Neural cell (in vitro differentiated cells): Measurements from ENCODE around the gene CCDC124. TPM values are rescaled to one million over a fixed set of nuclear protein-coding genes. Genes with fewer than 3 reads are reported as not detected.
A peak's percentile ranks its signal among the peaks of the same experiment; 100 is the strongest.

ENCODE experiments used
- H2AFZ ChIP-seq: fragments of 200-600, 300-800 bp; sonication (generic), shearing (Covaris generic); 2 replicates; pipeline ENCODE4 v1.6.0; 2014; ENCODE audit warnings: low read depth, mild to moderate bottlenecking, antibody characterized with exemption, low read length, moderate library complexity
- H3F3A ChIP-seq: fragments of 200-600 bp; shearing (Covaris generic); 2 replicates; pipeline ENCODE4 v1.6.1; 2016; ENCODE audit warnings: mild to moderate bottlenecking, moderate library complexity, mixed read lengths, antibody characterized with exemption, low read length; ENCODE audit not compliant: insufficient read depth, poor library complexity, severe bottlenecking
- H3K27ac ChIP-seq: fragments of 200-600, 300-800 bp; sonication (generic), shearing (Covaris generic); 2 replicates; pipeline ENCODE4 v1.5.1; 2014; ENCODE audit warnings: mild to moderate bottlenecking, low read length, moderate library complexity
- H3K27me3 ChIP-seq: fragments of 300-800, 200-600 bp; sonication (generic), shearing (Covaris generic); 2 replicates; pipeline ENCODE4 v1.6.0; 2014; ENCODE audit warnings: mild to moderate bottlenecking, low read depth, low read length, moderate library complexity; ENCODE audit not compliant: insufficient read depth
- H3K36me3 ChIP-seq: fragments of 300-800, 200-600 bp; sonication (generic), shearing (Covaris generic); 2 replicates; pipeline ENCODE4 v1.5.1; 2014; ENCODE audit warnings: mild to moderate bottlenecking, antibody characterized with exemption, low read length, moderate library complexity; ENCODE audit not compliant: insufficient read depth
- H3K4me2 ChIP-seq: fragments of 300-800, 200-600 bp; sonication (generic), shearing (Covaris generic); 2 replicates; pipeline ENCODE4 v1.6.0; 2014; ENCODE audit warnings: mild to moderate bottlenecking, low read length
- H3K4me3 ChIP-seq: fragments of 300-800, 200-600 bp; sonication (generic), shearing (Covaris generic); 2 replicates; pipeline ENCODE4 v1.5.1; 2014; ENCODE audit warnings: mild to moderate bottlenecking, low read length, moderate library complexity
- H3K79me2 ChIP-seq: fragments of 200-600 bp; shearing (Covaris generic); replicated peaks from 2 replicates; pipeline ENCODE4 v1.6.0; 2014; ENCODE audit warnings: mild to moderate bottlenecking, low read length, moderate library complexity; ENCODE audit not compliant: insufficient read depth
- H3K9ac ChIP-seq: fragments of 300-800, 200-600 bp; sonication (generic), shearing (Covaris generic); 2 replicates; pipeline ENCODE4 v1.6.1; 2016; ENCODE audit warnings: mild to moderate bottlenecking, low read length, mixed read lengths
- H3K9me2 ChIP-seq: fragments of 200-600 bp; shearing (Covaris generic); 2 replicates; pipeline ENCODE4 v1.6.1; 2016; ENCODE audit warnings: mild to moderate bottlenecking, low read length, mixed read lengths; ENCODE audit not compliant: insufficient read depth
- H3K9me3 ChIP-seq: fragments of 200-600, 300-800 bp; sonication (generic), shearing (Covaris generic); 2 replicates; pipeline ENCODE4 v1.6.1; 2016; ENCODE audit warnings: mild to moderate bottlenecking, mixed run types, low read length, moderate library complexity, mixed read lengths
- H4K20me1 ChIP-seq: fragments of 200-600 bp; shearing (Covaris generic); 2 replicates; pipeline ENCODE4 v1.6.1; 2016; ENCODE audit warnings: mild to moderate bottlenecking, mixed run types; ENCODE audit not compliant: insufficient read depth
- EP300 ChIP-seq: fragments of 450-650 bp; conservative IDR thresholded peaks from 2 replicates; pipeline ENCODE4 v1.6.1; 2014; ENCODE audit warnings: antibody characterized with exemption, mild to moderate bottlenecking, moderate library complexity; ENCODE audit not compliant: poor library complexity, severe bottlenecking
- EZH2 ChIP-seq: fragments of 200-600, 300-800 bp; shearing (Covaris generic), sonication (generic); IDR thresholded peaks from 2 replicates; pipeline ENCODE4 v1.6.1; 2014; ENCODE audit warnings: antibody characterized with exemption, low read length, borderline replicate concordance, mild to moderate bottlenecking; ENCODE audit not compliant: insufficient read depth, poor library complexity, severe bottlenecking
- MXI1 ChIP-seq: fragments of 450-650 bp; conservative IDR thresholded peaks from 2 replicates; pipeline ENCODE4 v1.6.1; 2014; ENCODE audit warnings: antibody characterized with exemption, mild to moderate bottlenecking; ENCODE audit not compliant: poor library complexity, severe bottlenecking
- POLR2AphosphoS5 ChIP-seq: IDR thresholded peaks from 2 replicates; pipeline ENCODE4 v1.6.1; 2012
- RAD21 ChIP-seq: fragments of 450-650 bp; conservative IDR thresholded peaks from 2 replicates; pipeline ENCODE4 v1.6.1; 2014; ENCODE audit warnings: antibody characterized with exemption, mild to moderate bottlenecking, moderate library complexity
- SMC3 ChIP-seq: fragments of 450-650 bp; conservative IDR thresholded peaks from 2 replicates; pipeline ENCODE4 v1.6.1; 2014; ENCODE audit warnings: antibody characterized with exemption, mild to moderate bottlenecking, moderate library complexity; ENCODE audit not compliant: poor library complexity
- TAF1 ChIP-seq: IDR thresholded peaks from 2 replicates; pipeline ENCODE4 v1.6.1; 2012; ENCODE audit warnings: low read depth
- polyA minus RNA-seq: library from RNA; depleted of rRNA, polyadenylated mRNA; stranded (reverse); fragments of >200 nt; gene quantifications from 2 replicates; pipeline ENCODE4 v1.2.3, GENCODE V29; 2014
- polyA plus RNA-seq: library from polyadenylated mRNA; depleted of rRNA; stranded (reverse); fragments of >200 nt; gene quantifications from 2 replicates; pipeline ENCODE4 v1.2.3, GENCODE V29; 2014
- TF ChIP-seq, protein P1 (sequence below): IDR thresholded peaks from 2 replicates; pipeline ENCODE4 v1.6.1; 2012; ENCODE audit warnings: borderline replicate concordance
- TF ChIP-seq, protein P2 (sequence below): fragments of 450-650 bp; IDR thresholded peaks from 2 replicates; pipeline ENCODE4 v1.5.1; 2014; ENCODE audit warnings: antibody characterized with exemption, mild to moderate bottlenecking, moderate library complexity; ENCODE audit not compliant: poor library complexity, severe bottlenecking

Gene CCDC124, protein sequence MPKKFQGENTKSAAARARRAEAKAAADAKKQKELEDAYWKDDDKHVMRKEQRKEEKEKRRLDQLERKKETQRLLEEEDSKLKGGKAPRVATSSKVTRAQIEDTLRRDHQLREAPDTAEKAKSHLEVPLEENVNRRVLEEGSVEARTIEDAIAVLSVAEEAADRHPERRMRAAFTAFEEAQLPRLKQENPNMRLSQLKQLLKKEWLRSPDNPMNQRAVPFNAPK
- polyA plus RNA-seq: 30.4 and 31.0 TPM in 2 replicates
- polyA minus RNA-seq: 20.2 and 22.1 TPM in 2 replicates

DNA sequence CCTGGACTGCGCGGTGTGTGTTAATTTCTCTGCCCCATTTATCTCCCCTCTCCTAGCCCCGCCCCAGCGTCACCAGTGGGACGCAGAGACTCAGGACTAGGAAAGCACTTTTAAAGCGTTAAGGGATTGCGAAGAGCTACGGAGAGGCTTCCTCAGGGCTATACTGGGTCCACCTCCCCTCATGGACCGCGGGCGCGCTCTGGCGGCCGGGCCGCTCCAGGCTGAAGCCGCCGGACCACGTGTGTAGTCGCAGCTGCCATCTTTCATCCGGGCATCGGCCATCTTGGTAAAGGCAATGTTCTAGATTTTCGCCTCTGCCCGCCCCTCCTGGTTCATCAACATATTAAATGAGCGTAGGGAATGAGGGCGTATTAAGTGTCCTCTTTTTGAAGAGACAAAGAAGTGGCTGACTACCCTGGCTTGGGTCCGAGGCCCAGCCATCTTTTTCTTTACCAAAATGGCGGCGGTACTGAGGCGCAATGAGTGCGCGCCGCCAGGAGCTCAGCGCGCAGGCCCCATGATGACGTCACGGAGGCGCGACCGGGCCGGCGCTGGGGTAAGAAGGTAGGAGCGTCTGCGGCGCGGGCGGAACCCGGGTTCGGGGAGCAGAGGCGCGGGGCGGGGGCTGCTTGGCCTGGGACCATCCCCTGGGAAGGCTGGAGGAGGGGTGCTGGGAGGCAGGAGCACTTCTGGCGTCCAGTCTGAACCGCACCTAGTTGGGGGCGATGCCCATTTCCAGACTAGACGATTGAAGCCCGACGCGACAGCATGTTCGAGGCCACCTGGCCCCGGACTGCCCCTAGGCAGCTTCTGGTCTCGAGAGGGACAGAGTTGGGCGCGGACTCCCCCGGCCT is at the start of gene CCDC124:
Gene CCDC124 (plus strand): TSS at position 531 of the 854 bp plus-strand sequence. CDS start 3,406 bp downstream, outside the sequence.
- Histone ChIP-seq H3K27ac (peak within 1 kb of the TSS; percentile 77), H3K79me2 (peaks cover 10% of the 10 kb centered on the region), H3K9me3 (no peaks in the 10 kb centered on the region), H3F3A (no peaks in the 10 kb centered on the region), H3K4me2 (peak within 1 kb of the TSS; percentile 97), H4K20me1 (no peaks in the 10 kb centered on the region), H3K27me3 (no peaks in the 10 kb centered on the region), H2AFZ (peak within 1 kb of the TSS; percentile 90), H3K4me3 (peak within 1 kb of the TSS; percentile 92), H3K9ac (peak within 1 kb of the TSS; percentile 77), H3K36me3 (no peaks in the 10 kb centered on the region), H3K9me2 (no peaks in the 10 kb centered on the region)
- TF ChIP-seq TAF1 (peak; percentile 34), RAD21 (peak; percentile 61), POLR2AphosphoS5 (peak; percentile 88), EP300 (peak; percentile 70), EZH2 (no peak), SMC3 (peak; percentile 64), MXI1 (peak; percentile 86)
- TF ChIP-seq, protein P1, sequence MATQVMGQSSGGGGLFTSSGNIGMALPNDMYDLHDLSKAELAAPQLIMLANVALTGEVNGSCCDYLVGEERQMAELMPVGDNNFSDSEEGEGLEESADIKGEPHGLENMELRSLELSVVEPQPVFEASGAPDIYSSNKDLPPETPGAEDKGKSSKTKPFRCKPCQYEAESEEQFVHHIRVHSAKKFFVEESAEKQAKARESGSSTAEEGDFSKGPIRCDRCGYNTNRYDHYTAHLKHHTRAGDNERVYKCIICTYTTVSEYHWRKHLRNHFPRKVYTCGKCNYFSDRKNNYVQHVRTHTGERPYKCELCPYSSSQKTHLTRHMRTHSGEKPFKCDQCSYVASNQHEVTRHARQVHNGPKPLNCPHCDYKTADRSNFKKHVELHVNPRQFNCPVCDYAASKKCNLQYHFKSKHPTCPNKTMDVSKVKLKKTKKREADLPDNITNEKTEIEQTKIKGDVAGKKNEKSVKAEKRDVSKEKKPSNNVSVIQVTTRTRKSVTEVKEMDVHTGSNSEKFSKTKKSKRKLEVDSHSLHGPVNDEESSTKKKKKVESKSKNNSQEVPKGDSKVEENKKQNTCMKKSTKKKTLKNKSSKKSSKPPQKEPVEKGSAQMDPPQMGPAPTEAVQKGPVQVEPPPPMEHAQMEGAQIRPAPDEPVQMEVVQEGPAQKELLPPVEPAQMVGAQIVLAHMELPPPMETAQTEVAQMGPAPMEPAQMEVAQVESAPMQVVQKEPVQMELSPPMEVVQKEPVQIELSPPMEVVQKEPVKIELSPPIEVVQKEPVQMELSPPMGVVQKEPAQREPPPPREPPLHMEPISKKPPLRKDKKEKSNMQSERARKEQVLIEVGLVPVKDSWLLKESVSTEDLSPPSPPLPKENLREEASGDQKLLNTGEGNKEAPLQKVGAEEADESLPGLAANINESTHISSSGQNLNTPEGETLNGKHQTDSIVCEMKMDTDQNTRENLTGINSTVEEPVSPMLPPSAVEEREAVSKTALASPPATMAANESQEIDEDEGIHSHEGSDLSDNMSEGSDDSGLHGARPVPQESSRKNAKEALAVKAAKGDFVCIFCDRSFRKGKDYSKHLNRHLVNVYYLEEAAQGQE: no peak
- TF ChIP-seq, protein P2, sequence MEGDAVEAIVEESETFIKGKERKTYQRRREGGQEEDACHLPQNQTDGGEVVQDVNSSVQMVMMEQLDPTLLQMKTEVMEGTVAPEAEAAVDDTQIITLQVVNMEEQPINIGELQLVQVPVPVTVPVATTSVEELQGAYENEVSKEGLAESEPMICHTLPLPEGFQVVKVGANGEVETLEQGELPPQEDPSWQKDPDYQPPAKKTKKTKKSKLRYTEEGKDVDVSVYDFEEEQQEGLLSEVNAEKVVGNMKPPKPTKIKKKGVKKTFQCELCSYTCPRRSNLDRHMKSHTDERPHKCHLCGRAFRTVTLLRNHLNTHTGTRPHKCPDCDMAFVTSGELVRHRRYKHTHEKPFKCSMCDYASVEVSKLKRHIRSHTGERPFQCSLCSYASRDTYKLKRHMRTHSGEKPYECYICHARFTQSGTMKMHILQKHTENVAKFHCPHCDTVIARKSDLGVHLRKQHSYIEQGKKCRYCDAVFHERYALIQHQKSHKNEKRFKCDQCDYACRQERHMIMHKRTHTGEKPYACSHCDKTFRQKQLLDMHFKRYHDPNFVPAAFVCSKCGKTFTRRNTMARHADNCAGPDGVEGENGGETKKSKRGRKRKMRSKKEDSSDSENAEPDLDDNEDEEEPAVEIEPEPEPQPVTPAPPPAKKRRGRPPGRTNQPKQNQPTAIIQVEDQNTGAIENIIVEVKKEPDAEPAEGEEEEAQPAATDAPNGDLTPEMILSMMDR: peak; percentile 99

DNA sequence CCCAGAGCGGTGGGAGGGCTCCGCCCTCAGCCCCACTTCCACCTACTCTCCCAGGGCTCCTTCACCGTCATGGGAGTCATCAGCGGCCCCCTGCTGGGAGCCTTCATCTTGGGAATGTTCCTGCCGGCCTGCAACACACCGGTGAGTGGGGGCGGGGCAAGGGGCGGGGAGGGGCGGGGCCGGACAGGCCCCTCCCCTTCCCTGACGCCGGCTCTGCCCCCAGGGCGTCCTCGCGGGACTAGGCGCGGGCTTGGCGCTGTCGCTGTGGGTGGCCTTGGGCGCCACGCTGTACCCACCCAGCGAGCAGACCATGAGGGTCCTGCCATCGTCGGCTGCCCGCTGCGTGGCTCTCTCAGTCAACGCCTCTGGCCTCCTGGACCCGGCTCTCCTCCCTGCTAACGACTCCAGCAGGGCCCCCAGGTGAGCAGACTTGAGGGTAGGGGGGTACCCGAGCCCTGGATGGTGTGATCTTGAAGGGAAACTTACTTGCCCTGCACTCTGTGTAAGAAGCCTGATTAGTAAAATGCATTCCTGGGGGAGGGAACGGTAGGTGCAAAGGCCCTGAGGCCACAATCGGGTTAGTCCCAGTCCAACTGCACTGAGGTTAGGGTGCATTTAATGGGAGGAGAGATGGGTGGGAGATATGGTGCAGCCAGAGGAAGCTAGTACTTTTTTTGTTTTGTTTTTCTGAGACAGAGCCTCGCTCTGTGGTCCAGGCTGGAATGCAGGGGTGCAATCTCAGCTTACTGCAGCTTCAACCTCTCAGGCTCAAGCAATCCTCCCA is 49.0 kb upstream of the CCDC124 start:
- Histone ChIP-seq H3F3A (no peaks in the 10 kb centered on the region), H3K27me3 (no peaks in the 10 kb centered on the region), H2AFZ (no peak overlapping the region)

More for the DNA sequence above, 49.0 kb upstream of the CCDC124 start:
- H3K4me3 ChIP-seq: no peak overlapping the region
- no peaks in the 10 kb centered on the region for H3K36me3 ChIP-seq
- H3K27ac ChIP-seq: no peak overlapping the region
- H3K9ac ChIP-seq: no peak overlapping the region
- H3K79me2 ChIP-seq: no peaks in the 10 kb centered on the region
- no peak overlapping the region for H3K4me2 ChIP-seq
- no peaks in the 10 kb centered on the region for H3K9me3 ChIP-seq
- no peaks in the 10 kb centered on the region for H4K20me1 ChIP-seq
- H3K9me2 ChIP-seq: no peaks in the 10 kb centered on the region
- TF ChIP-seq POLR2AphosphoS5 (no peak), SMC3 (no peak)
